HepG2 (cell line): ENCODE data around the gene OR6S1. TPM values are rescaled to one million over a fixed set of nuclear protein-coding genes. Genes with fewer than 3 reads are reported as not detected.

Source experiments
- DPF2 ChIP-seq: sonication (generic); formaldehyde crosslinking; IDR thresholded peaks from 2 replicates; pipeline ENCODE4 v1.4.0; 2020; ENCODE audit warnings: mild to moderate bottlenecking, low read depth, missing genetic modification reagents, borderline replicate concordance
- HOXA7 ChIP-seq: sonication (generic); formaldehyde crosslinking; IDR thresholded peaks from 2 replicates; pipeline ENCODE4 v1.8.1; 2022; ENCODE audit warnings: mild to moderate bottlenecking, missing genetic modification reagents, moderate library complexity
- RXRA ChIP-seq: sonication (generic); formaldehyde crosslinking; IDR thresholded peaks from 2 replicates; pipeline ENCODE4 v1.5.1; 2020; ENCODE audit warnings: missing genetic modification reagents
- SCMH1 ChIP-seq: sonication (generic); formaldehyde crosslinking; IDR thresholded peaks from 2 replicates; pipeline ENCODE4 v1.9.0; 2021; ENCODE audit warnings: missing genetic modification reagents, mild to moderate bottlenecking, borderline replicate concordance
- ZKSCAN5 ChIP-seq: sonication (generic); formaldehyde crosslinking; IDR thresholded peaks from 2 replicates; pipeline ENCODE4 v1.5.1; 2020; ENCODE audit warnings: mild to moderate bottlenecking, missing genetic modification reagents
- ZNF484 ChIP-seq: sonication (generic); formaldehyde crosslinking; IDR thresholded peaks from 2 replicates; pipeline ENCODE4 v1.5.1; 2020; ENCODE audit warnings: mild to moderate bottlenecking, low read depth, missing genetic modification reagents, borderline replicate concordance
- ZNF562 ChIP-seq: sonication (generic); formaldehyde crosslinking; IDR thresholded peaks from 2 replicates; pipeline ENCODE4 v1.8.0; 2022; ENCODE audit warnings: missing genetic modification reagents, borderline replicate concordance
- ZNF577 ChIP-seq: sonication (generic); formaldehyde crosslinking; IDR thresholded peaks from 2 replicates; pipeline ENCODE4 v1.4.0; 2020; ENCODE audit warnings: mild to moderate bottlenecking, low read depth, missing genetic modification reagents, borderline replicate concordance
- polyA plus RNA-seq, 8 experiments: library from polyadenylated mRNA; depleted of rRNA in 3 of 8; stranded (reverse) in 7 of 8; unstranded in 1 of 8; fragments of >200 nt; fragmentation: Illumina TruSeq in 4 of 8; extraction: Trizol in 4 of 8; gene quantifications; 2 replicates each; pipeline versions ENCODE4 v1.2.1 to v1.2.3, GENCODE V29; 2011 to 2016; ENCODE audit warnings: low read depth in 4 of 8, missing spikeins in 1 of 8, mixed read lengths in 1 of 8; ENCODE audit not compliant: insufficient read depth in 1 of 8
- total RNA-seq, 5 experiments: library from RNA; depleted of rRNA; stranded (reverse); fragments of >200 nt; fragmentation: Illumina TruSeq; extraction: Trizol; gene quantifications; 2 replicates each; pipeline ENCODE4 v1.2.3, GENCODE V29; 2016; ENCODE audit warnings: low read depth in 1 of 5
- TF ChIP-seq, protein P1 (sequence below): sonication (generic); formaldehyde crosslinking; IDR thresholded peaks from 2 replicates; pipeline ENCODE4 v1.4.0; 2020; ENCODE audit warnings: missing genetic modification reagents, borderline replicate concordance
- TF ChIP-seq, protein P2 (sequence below), 2 experiments: sonication (generic) in 1 of 2; formaldehyde crosslinking in 1 of 2; IDR thresholded peaks; 2 replicates each; pipeline versions ENCODE4 v1.4.0 to v1.6.1; 2016 to 2020; ENCODE audit warnings: borderline replicate concordance in 1 of 2, low read depth in 1 of 2, mild to moderate bottlenecking in 1 of 2, missing genetic modification reagents in 1 of 2
- TF ChIP-seq, protein P3 (sequence below): sonication (generic); formaldehyde crosslinking; IDR thresholded peaks from 2 replicates; pipeline ENCODE4 v1.4.0; 2020; ENCODE audit warnings: missing genetic modification reagents, borderline replicate concordance
- TF ChIP-seq, protein P4 (sequence below): sonication (generic); formaldehyde crosslinking; IDR thresholded peaks from 2 replicates; pipeline ENCODE4 v1.9.0; 2021; ENCODE audit warnings: missing genetic modification reagents, mild to moderate bottlenecking, borderline replicate concordance

Gene OR6S1
- total and polyA plus RNA-seq, 2 of the 13 experiments (the other 11 are each of a cell fraction or from before 2014, with no cell fraction given), result 0.09 TPM; not detected in 1

DNA sequence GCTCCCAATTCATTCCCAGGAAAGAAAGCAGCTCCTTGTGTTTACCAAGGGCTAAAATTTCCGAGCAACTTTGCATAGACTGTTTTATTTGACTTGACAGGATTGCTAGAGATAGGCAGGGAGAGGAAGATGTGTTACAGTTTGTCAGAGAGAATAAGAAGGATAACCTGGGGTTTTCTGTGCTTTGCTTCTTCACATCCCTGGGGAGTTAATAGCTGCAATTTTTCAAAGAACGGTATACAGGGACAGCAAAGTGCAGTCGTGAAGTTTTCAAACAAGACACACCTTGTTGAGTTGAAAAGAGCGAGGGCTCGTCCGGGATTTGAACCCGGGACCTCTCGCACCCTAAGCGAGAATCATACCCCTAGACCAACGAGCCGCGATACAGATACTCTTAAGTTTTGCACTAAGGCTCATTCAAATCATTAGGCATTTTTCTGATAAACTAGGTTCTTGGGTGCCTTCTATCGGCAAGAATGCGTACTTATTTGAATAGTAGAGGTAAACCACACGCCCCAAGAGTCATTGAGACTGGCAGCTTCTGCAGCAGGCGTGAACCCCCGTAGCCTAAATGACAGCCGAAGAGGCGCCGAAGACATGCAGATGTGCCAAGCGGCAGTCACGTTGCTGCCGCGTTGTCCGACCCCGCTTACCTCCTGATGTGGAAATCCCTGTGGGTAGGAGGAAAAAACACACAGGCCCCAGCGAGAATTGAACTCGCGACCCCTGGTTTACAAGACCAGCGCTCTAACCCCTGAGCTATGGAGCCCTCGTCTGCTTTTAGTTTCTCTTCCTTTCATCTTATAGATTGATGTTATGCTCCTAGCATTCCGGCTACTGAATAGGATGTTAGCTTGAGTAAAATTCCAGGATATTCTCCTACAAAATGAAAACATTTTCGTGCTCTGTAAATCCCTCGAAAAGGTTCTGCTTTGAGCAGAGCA is 28.1 kb downstream of the OR6S1 start (continued):
- TF ChIP-seq, protein P1, sequence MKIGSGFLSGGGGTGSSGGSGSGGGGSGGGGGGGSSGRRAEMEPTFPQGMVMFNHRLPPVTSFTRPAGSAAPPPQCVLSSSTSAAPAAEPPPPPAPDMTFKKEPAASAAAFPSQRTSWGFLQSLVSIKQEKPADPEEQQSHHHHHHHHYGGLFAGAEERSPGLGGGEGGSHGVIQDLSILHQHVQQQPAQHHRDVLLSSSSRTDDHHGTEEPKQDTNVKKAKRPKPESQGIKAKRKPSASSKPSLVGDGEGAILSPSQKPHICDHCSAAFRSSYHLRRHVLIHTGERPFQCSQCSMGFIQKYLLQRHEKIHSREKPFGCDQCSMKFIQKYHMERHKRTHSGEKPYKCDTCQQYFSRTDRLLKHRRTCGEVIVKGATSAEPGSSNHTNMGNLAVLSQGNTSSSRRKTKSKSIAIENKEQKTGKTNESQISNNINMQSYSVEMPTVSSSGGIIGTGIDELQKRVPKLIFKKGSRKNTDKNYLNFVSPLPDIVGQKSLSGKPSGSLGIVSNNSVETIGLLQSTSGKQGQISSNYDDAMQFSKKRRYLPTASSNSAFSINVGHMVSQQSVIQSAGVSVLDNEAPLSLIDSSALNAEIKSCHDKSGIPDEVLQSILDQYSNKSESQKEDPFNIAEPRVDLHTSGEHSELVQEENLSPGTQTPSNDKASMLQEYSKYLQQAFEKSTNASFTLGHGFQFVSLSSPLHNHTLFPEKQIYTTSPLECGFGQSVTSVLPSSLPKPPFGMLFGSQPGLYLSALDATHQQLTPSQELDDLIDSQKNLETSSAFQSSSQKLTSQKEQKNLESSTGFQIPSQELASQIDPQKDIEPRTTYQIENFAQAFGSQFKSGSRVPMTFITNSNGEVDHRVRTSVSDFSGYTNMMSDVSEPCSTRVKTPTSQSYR (CRISPR knock-in tag), result no peak; the same call in 1 of the 2 replicates
- TF ChIP-seq, protein P2, sequence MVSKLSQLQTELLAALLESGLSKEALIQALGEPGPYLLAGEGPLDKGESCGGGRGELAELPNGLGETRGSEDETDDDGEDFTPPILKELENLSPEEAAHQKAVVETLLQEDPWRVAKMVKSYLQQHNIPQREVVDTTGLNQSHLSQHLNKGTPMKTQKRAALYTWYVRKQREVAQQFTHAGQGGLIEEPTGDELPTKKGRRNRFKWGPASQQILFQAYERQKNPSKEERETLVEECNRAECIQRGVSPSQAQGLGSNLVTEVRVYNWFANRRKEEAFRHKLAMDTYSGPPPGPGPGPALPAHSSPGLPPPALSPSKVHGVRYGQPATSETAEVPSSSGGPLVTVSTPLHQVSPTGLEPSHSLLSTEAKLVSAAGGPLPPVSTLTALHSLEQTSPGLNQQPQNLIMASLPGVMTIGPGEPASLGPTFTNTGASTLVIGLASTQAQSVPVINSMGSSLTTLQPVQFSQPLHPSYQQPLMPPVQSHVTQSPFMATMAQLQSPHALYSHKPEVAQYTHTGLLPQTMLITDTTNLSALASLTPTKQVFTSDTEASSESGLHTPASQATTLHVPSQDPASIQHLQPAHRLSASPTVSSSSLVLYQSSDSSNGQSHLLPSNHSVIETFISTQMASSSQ (IDR thresholded peaks at IDR 0.05; ENCODE audit: low read depth), result peak; percentile 53
- TF ChIP-seq, protein P2 (CRISPR knock-in tag; IDR thresholded peaks at IDR 0.05; ENCODE audit: borderline replicate concordance), result 0 out of 2 replicates have a peak, but pooled peaks have one; percentile 34
- TF ChIP-seq, protein P3, sequence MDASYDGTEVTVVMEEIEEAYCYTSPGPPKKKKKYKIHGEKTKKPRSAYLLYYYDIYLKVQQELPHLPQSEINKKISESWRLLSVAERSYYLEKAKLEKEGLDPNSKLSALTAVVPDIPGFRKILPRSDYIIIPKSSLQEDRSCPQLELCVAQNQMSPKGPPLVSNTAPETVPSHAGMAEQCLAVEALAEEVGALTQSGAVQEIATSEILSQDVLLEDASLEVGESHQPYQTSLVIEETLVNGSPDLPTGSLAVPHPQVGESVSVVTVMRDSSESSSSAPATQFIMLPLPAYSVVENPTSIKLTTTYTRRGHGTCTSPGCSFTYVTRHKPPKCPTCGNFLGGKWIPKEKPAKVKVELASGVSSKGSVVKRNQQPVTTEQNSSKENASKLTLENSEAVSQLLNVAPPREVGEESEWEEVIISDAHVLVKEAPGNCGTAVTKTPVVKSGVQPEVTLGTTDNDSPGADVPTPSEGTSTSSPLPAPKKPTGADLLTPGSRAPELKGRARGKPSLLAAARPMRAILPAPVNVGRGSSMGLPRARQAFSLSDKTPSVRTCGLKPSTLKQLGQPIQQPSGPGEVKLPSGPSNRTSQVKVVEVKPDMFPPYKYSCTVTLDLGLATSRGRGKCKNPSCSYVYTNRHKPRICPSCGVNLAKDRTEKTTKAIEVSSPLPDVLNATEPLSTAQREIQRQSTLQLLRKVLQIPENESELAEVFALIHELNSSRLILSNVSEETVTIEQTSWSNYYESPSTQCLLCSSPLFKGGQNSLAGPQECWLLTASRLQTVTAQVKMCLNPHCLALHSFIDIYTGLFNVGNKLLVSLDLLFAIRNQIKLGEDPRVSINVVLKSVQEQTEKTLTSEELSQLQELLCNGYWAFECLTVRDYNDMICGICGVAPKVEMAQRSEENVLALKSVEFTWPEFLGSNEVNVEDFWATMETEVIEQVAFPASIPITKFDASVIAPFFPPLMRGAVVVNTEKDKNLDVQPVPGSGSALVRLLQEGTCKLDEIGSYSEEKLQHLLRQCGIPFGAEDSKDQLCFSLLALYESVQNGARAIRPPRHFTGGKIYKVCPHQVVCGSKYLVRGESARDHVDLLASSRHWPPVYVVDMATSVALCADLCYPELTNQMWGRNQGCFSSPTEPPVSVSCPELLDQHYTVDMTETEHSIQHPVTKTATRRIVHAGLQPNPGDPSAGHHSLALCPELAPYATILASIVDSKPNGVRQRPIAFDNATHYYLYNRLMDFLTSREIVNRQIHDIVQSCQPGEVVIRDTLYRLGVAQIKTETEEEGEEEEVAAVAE (CRISPR knock-in tag), result peak; percentile 17; the same call in 1 of the 2 replicates
- TF ChIP-seq ZNF484 (CRISPR knock-in tag), result no peak
- TF ChIP-seq, protein P4, sequence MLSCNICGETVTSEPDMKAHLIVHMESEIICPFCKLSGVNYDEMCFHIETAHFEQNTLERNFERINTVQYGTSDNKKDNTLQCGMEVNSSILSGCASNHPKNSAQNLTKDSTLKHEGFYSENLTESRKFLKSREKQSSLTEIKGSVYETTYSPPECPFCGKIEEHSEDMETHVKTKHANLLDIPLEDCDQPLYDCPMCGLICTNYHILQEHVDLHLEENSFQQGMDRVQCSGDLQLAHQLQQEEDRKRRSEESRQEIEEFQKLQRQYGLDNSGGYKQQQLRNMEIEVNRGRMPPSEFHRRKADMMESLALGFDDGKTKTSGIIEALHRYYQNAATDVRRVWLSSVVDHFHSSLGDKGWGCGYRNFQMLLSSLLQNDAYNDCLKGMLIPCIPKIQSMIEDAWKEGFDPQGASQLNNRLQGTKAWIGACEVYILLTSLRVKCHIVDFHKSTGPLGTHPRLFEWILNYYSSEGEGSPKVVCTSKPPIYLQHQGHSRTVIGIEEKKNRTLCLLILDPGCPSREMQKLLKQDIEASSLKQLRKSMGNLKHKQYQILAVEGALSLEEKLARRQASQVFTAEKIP (CRISPR knock-in tag), result no peak
- TF ChIP-seq ZNF562 (CRISPR knock-in tag), result no peak
- peak; percentile 79 for TF ChIP-seq HOXA7 (CRISPR knock-in tag)
- TF ChIP-seq ZNF577, result no peak
- TF ChIP-seq ZKSCAN5 (CRISPR knock-in tag), result no peak; the same call in 1 of the 2 replicates
- TF ChIP-seq RXRA, result peak; percentile 86
- TF ChIP-seq SCMH1 (CRISPR knock-in tag), result no peak
- TF ChIP-seq DPF2 (CRISPR knock-in tag), result no peak
